ENCODE measurements around the gene COPRS. TPM values are rescaled to one million over a fixed set of nuclear protein-coding genes. Genes with fewer than 3 reads are reported as not detected.

Gene COPRS
- total and polyA plus RNA-seq, 4 donors: 15.4 to 50.6 (median 27.6) TPM

GRCh38 chr17:31820691-31821435, 38.2 kb downstream of the COPRS start:
- H3K4me3 ChIP-seq (ENCODE audit: low read depth in 1 of 3, low read length in 3 of 3): no peak overlapping the region
- no peaks in the 10 kb centered on the region for H3K36me3 ChIP-seq (ENCODE audit: control insufficient read depth in 4 of 4, insufficient read depth in 3 of 4, low read depth in 1 of 4, low read length in 3 of 4)
- no peak for DNase-seq (ENCODE audit: low spot score)
- H3K27ac ChIP-seq (ENCODE audit: low read depth in 1 of 2, low read length in 2 of 2): no peak overlapping the region
- no peak overlapping the region for H3K9ac ChIP-seq (ENCODE audit: low read depth in 1 of 2, low read length in 2 of 2)
- no peaks in the 10 kb centered on the region for H3K4me1 ChIP-seq (ENCODE audit: control insufficient read depth in 4 of 4, insufficient read depth in 4 of 4, low read length in 3 of 4)
- 93% methylated on average over 5 of the region's 5 CpGs for WGBS
- no peaks in the 10 kb centered on the region for H3K9me3 ChIP-seq (ENCODE audit: control insufficient read depth in 4 of 4, low read length in 3 of 4)
- TF ChIP-seq, protein P1, sequence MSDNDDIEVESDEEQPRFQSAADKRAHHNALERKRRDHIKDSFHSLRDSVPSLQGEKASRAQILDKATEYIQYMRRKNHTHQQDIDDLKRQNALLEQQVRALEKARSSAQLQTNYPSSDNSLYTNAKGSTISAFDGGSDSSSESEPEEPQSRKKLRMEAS (IDR thresholded peaks at IDR 0.05): no peak
- TF ChIP-seq, protein P2, sequence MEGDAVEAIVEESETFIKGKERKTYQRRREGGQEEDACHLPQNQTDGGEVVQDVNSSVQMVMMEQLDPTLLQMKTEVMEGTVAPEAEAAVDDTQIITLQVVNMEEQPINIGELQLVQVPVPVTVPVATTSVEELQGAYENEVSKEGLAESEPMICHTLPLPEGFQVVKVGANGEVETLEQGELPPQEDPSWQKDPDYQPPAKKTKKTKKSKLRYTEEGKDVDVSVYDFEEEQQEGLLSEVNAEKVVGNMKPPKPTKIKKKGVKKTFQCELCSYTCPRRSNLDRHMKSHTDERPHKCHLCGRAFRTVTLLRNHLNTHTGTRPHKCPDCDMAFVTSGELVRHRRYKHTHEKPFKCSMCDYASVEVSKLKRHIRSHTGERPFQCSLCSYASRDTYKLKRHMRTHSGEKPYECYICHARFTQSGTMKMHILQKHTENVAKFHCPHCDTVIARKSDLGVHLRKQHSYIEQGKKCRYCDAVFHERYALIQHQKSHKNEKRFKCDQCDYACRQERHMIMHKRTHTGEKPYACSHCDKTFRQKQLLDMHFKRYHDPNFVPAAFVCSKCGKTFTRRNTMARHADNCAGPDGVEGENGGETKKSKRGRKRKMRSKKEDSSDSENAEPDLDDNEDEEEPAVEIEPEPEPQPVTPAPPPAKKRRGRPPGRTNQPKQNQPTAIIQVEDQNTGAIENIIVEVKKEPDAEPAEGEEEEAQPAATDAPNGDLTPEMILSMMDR (IDR thresholded peaks at IDR 0.05; ENCODE audit: low read depth, low read length, missing input control): no peak
- no peak for TF ChIP-seq EGR1 (IDR thresholded peaks at IDR 0.05; ENCODE audit: low read depth in 2 of 2)
- no peak for TF ChIP-seq ATF3 (IDR thresholded peaks at IDR 0.05)
- TF ChIP-seq RXRA (IDR thresholded peaks at IDR 0.05): no peak
- no peak for TF ChIP-seq RAD21 (IDR thresholded peaks at IDR 0.05)
- no peak for TF ChIP-seq NR2F2 (IDR thresholded peaks at IDR 0.05)
- TF ChIP-seq YY1 (IDR thresholded peaks at IDR 0.05): no peak
- TF ChIP-seq GABPA (IDR thresholded peaks at IDR 0.05 in 1 of 2, conservative IDR thresholded peaks at IDR 0.05 in 1 of 2): no peak
- TF ChIP-seq REST (IDR thresholded peaks at IDR 0.05): no peak
- TF ChIP-seq ZBTB33 (IDR thresholded peaks at IDR 0.05): no peak
- TF ChIP-seq TAF1 (conservative IDR thresholded peaks at IDR 0.05): no peak
- no peak for TF ChIP-seq HNF4A (conservative IDR thresholded peaks at IDR 0.05)
- no peak for TF ChIP-seq FOXA1 (IDR thresholded peaks at IDR 0.05)
- TF ChIP-seq JUND (IDR thresholded peaks at IDR 0.05): no peak
- TF ChIP-seq HNF4G (IDR thresholded peaks at IDR 0.05): no peak
- TF ChIP-seq FOXA2 (IDR thresholded peaks at IDR 0.05): no peak
- TF ChIP-seq SP1 (IDR thresholded peaks at IDR 0.05): no peak
- no peaks in the 10 kb centered on the region for H3K27me3 ChIP-seq (ENCODE audit: control insufficient read depth in 4 of 4, insufficient read depth in 4 of 4, low read length in 3 of 4)

All from liver (tissue), 9 donors.